Bronchial epithelial cell (primary cell): ENCODE results near the gene SEPTIN8. TPM values are rescaled to one million over a fixed set of nuclear protein-coding genes. Genes with fewer than 3 reads are reported as not detected.
A peak's percentile ranks its signal among the peaks of the same experiment; 100 is the strongest.

Experiments
- DNase-seq: peaks from one replicate; pipeline ENCODE4 v3.0.0-alpha.2; 2010; ENCODE audit warnings: low read depth
- FAIRE-seq: peaks from 2 replicates; lab custom pipeline; 2011; peaks lifted over from hg19 to GRCh38; lab: Jason Lieb, UNC
- H3K27me3 ChIP-seq: 2 replicates; pipeline ENCODE4 v1.5.1; 2011; ENCODE audit warnings: low read length; ENCODE audit not compliant: control insufficient read depth, insufficient read depth
- H3K36me3 ChIP-seq: 2 replicates; pipeline ENCODE4 v1.5.1; 2011; ENCODE audit warnings: low read length; ENCODE audit not compliant: control insufficient read depth, insufficient read depth
- H3K4me3 ChIP-seq: 2 replicates; pipeline ENCODE4 v1.5.1; 2011; ENCODE audit warnings: mild to moderate bottlenecking, low read depth, low read length, control low read depth
- CTCF ChIP-seq: IDR thresholded peaks from 2 replicates; pipeline ENCODE4 v1.5.1; 2011; ENCODE audit warnings: mild to moderate bottlenecking, moderate library complexity, low read length, control low read depth, inconsistent platforms; ENCODE audit not compliant: insufficient read depth, severe bottlenecking
- total RNA-seq: library from RNA; depleted of rRNA; stranded (reverse); fragments of >200 nt; gene quantifications from 2 replicates; pipeline ENCODE4 v1.2.1, GENCODE V29; 2014

The SEPTIN8 gene
- total RNA-seq, 1 donor from 2014 or later = 22.6 TPM

- DNase-seq = no peak
- Histone ChIP-seq H3K36me3 (peaks cover 21% of the 10 kb centered on the region), H3K4me3 (no peak overlapping the region), H3K27me3 (no peaks in the 10 kb centered on the region)
- no peak for FAIRE-seq
- TF ChIP-seq CTCF = no peak
Observed at GRCh38 chr5:132764051-132764450, 13.0 kb downstream of the SEPTIN8 start.

- TF ChIP-seq CTCF = no peak
- H3K36me3 ChIP-seq = peaks cover 24% of the 10 kb centered on the region
- no peak overlapping the region for H3K4me3 ChIP-seq
- H3K27me3 ChIP-seq = no peaks in the 10 kb centered on the region
- FAIRE-seq = peak; percentile 43
- DNase-seq = no peak
Observed at GRCh38 chr5:132763181-132764036, 13.6 kb downstream of the SEPTIN8 start.

- no peaks in the 10 kb centered on the region for H3K27me3 ChIP-seq
- no peak for TF ChIP-seq CTCF
- FAIRE-seq (no peak), DNase-seq (no peak)
- peaks cover 28% of the 10 kb centered on the region for H3K36me3 ChIP-seq
- H3K4me3 ChIP-seq = no peak overlapping the region
Observed at GRCh38 chr5:132762246-132763000, 14.6 kb downstream of the SEPTIN8 start.

GRCh38 chr5:132761321-132762240, 15.5 kb downstream of the SEPTIN8 start:
- FAIRE-seq (no peak), DNase-seq (no peak)
- H3K27me3 ChIP-seq = no peaks in the 10 kb centered on the region
- peaks cover 30% of the 10 kb centered on the region for H3K36me3 ChIP-seq
- TF ChIP-seq CTCF = no peak
- no peak overlapping the region for H3K4me3 ChIP-seq

- no peak for FAIRE-seq
- DNase-seq = no peak
- H3K36me3 ChIP-seq = peaks cover 30% of the 10 kb centered on the region
Observed at GRCh38 chr5:132760601-132761317, 16.3 kb downstream of the SEPTIN8 start.

More at GRCh38 chr5:132760601-132761317, 16.3 kb downstream of the SEPTIN8 start:
- TF ChIP-seq CTCF = no peak
- H3K4me3 ChIP-seq = no peak overlapping the region
- no peaks in the 10 kb centered on the region for H3K27me3 ChIP-seq
